Measurements from ENCODE around the gene NOX3.

NOX3 gene

DNA sequence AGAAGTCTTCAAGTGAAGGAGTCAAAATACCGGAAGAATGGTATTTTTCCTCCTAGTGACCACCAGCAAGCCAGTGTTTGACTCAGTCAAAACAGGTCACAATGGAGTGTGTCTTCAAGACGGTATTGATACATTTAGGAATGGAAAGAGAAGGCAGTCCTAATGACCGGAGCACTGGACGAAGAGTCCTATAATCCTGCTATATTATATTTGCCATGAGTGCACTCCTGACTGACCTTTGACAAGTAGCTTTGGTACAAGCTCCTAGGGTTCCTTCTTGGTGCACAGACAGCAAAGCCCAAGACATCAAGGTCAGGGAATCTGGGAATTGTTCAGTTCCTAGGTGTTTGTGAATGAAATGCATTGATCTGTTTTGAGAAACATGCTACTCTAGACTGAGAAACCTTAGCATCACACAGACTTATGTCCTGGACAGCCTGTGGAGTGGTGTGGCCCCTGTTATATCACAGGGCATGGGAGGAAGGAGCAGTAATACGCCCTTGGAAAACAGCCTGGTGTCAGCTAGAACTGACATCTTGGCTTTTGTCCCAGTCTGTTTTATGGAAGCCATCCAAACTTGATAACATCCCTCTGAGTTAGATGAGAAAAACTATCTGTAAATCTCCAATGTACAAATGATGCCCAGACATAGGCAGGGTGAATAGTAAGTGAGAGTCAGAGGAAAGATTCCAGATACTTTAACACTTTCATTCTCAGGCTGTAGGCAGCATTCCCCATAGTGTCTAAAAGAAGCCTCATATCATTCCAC, 18.5 kb downstream of the NOX3 start:
- Histone ChIP-seq H3K36me3 (ENCODE audit: control insufficient read depth in 1 of 2, insufficient read depth in 2 of 2, low read length in 2 of 2) (no peaks in the 10 kb centered on the region), H3K27ac (ENCODE audit: low read depth, low read length) (no peak overlapping the region), H3K9ac (ENCODE audit: low read depth in 1 of 2, low read length in 2 of 2) (no peak overlapping the region), H3K4me3 (ENCODE audit: low read depth in 1 of 2, low read length in 2 of 2) (no peak overlapping the region), H3K27me3 (ENCODE audit: control insufficient read depth in 1 of 2, insufficient read depth in 2 of 2, low read length in 2 of 2) (no peaks in the 10 kb centered on the region), H3K9me3 (ENCODE audit: control insufficient read depth in 1 of 2, low read length in 2 of 2) (no peaks in the 10 kb centered on the region), H3K4me1 (ENCODE audit: control insufficient read depth in 1 of 2, insufficient read depth in 2 of 2, low read length in 2 of 2) (peaks cover 0 to 3% of the 10 kb centered on the region in 2 donors)

- no peak overlapping the region for H3K27ac ChIP-seq (ENCODE audit: low read depth, low read length)
- peaks cover 0 to 3% of the 10 kb centered on the region in 2 donors for H3K4me1 ChIP-seq (ENCODE audit: control insufficient read depth in 1 of 2, insufficient read depth in 2 of 2, low read length in 2 of 2)
- no peaks in the 10 kb centered on the region for H3K9me3 ChIP-seq (ENCODE audit: control insufficient read depth in 1 of 2, low read length in 2 of 2)
- no peak overlapping the region for H3K9ac ChIP-seq (ENCODE audit: low read depth in 1 of 2, low read length in 2 of 2)
- H3K4me3 ChIP-seq (ENCODE audit: low read depth in 1 of 2, low read length in 2 of 2): no peak overlapping the region
- H3K36me3 ChIP-seq (ENCODE audit: control insufficient read depth in 1 of 2, insufficient read depth in 2 of 2, low read length in 2 of 2): no peaks in the 10 kb centered on the region
- no peaks in the 10 kb centered on the region for H3K27me3 ChIP-seq (ENCODE audit: control insufficient read depth in 1 of 2, insufficient read depth in 2 of 2, low read length in 2 of 2)
Observed at GRCh38 chr6:155434829-155435423, 20.7 kb downstream of the NOX3 start.

DNA sequence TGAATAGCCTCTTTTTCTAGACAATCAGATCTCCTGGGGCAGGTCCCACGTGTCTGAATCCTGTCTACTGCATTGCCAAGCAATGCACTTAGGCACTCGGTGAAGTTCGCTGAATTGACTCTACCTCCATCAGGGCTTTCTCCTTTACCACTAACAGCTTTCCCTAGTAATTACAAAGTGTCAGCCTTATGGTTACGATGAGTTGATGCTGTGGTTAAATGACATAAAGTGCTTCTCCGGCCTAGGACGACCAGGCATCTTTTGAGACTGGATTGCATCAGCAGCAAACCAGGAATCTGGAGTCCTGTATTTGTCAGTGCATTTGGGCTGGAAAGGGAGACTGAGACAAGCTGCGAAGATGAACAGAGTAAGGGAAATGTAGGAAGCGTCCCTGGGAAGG, 21.5 kb downstream of the NOX3 start:
- H3K4me3 ChIP-seq (ENCODE audit: low read depth in 1 of 2, low read length in 2 of 2): no peak overlapping the region

GRCh38 chr6:155432293-155432692, 23.3 kb downstream of the NOX3 start:
- no peaks in the 10 kb centered on the region for H3K36me3 ChIP-seq (ENCODE audit: control insufficient read depth in 1 of 2, insufficient read depth in 2 of 2, low read length in 2 of 2)
- no peaks in the 10 kb centered on the region for H3K9me3 ChIP-seq (ENCODE audit: control insufficient read depth in 1 of 2, low read length in 2 of 2)
- no peak overlapping the region for H3K9ac ChIP-seq (ENCODE audit: low read depth in 1 of 2, low read length in 2 of 2)
- no peak overlapping the region for H3K4me3 ChIP-seq (ENCODE audit: low read depth in 1 of 2, low read length in 2 of 2)
- peaks cover 0 to 2% of the 10 kb centered on the region in 2 donors for H3K4me1 ChIP-seq (ENCODE audit: control insufficient read depth in 1 of 2, insufficient read depth in 2 of 2, low read length in 2 of 2)
- H3K27me3 ChIP-seq (ENCODE audit: control insufficient read depth in 1 of 2, insufficient read depth in 2 of 2, low read length in 2 of 2): no peaks in the 10 kb centered on the region
- H3K27ac ChIP-seq (ENCODE audit: low read depth, low read length): no peak overlapping the region

More for the DNA sequence above, 21.5 kb downstream of the NOX3 start:
- H3K9me3 ChIP-seq (ENCODE audit: control insufficient read depth in 1 of 2, low read length in 2 of 2): no peaks in the 10 kb centered on the region
- H3K27me3 ChIP-seq (ENCODE audit: control insufficient read depth in 1 of 2, insufficient read depth in 2 of 2, low read length in 2 of 2): no peaks in the 10 kb centered on the region
- H3K36me3 ChIP-seq (ENCODE audit: control insufficient read depth in 1 of 2, insufficient read depth in 2 of 2, low read length in 2 of 2): no peaks in the 10 kb centered on the region
- peaks cover 0 to 3% of the 10 kb centered on the region in 2 donors for H3K4me1 ChIP-seq (ENCODE audit: control insufficient read depth in 1 of 2, insufficient read depth in 2 of 2, low read length in 2 of 2)
- no peak overlapping the region for H3K9ac ChIP-seq (ENCODE audit: low read depth in 1 of 2, low read length in 2 of 2)
- H3K27ac ChIP-seq (ENCODE audit: low read depth, low read length): no peak overlapping the region

GRCh38 chr6:155429321-155429893, 26.2 kb downstream of the NOX3 start:
- H3K4me3 ChIP-seq (ENCODE audit: low read depth in 1 of 2, low read length in 2 of 2): no peak overlapping the region
- H3K9ac ChIP-seq (ENCODE audit: low read depth in 1 of 2, low read length in 2 of 2): no peak overlapping the region
- H3K9me3 ChIP-seq (ENCODE audit: control insufficient read depth in 1 of 2, low read length in 2 of 2): no peaks in the 10 kb centered on the region
- H3K27ac ChIP-seq (ENCODE audit: low read depth, low read length): no peak overlapping the region
- H3K36me3 ChIP-seq (ENCODE audit: control insufficient read depth in 1 of 2, insufficient read depth in 2 of 2, low read length in 2 of 2): no peaks in the 10 kb centered on the region
- H3K4me1 ChIP-seq (ENCODE audit: control insufficient read depth in 1 of 2, insufficient read depth in 2 of 2, low read length in 2 of 2): no peaks in the 10 kb centered on the region
- H3K27me3 ChIP-seq (ENCODE audit: control insufficient read depth in 1 of 2, insufficient read depth in 2 of 2, low read length in 2 of 2): no peaks in the 10 kb centered on the region

- Histone ChIP-seq H3K9ac (ENCODE audit: low read depth in 1 of 2, low read length in 2 of 2) (no peak overlapping the region), H3K36me3 (ENCODE audit: control insufficient read depth in 1 of 2, insufficient read depth in 2 of 2, low read length in 2 of 2) (no peaks in the 10 kb centered on the region), H3K27me3 (ENCODE audit: control insufficient read depth in 1 of 2, insufficient read depth in 2 of 2, low read length in 2 of 2) (no peaks in the 10 kb centered on the region), H3K4me1 (ENCODE audit: control insufficient read depth in 1 of 2, insufficient read depth in 2 of 2, low read length in 2 of 2) (no peaks in the 10 kb centered on the region), H3K4me3 (ENCODE audit: low read depth in 1 of 2, low read length in 2 of 2) (no peak overlapping the region), H3K9me3 (ENCODE audit: control insufficient read depth in 1 of 2, low read length in 2 of 2) (no peaks in the 10 kb centered on the region), H3K27ac (ENCODE audit: low read depth, low read length) (no peak overlapping the region)
Observed at GRCh38 chr6:155426408-155426945, 29.2 kb downstream of the NOX3 start.

DNA sequence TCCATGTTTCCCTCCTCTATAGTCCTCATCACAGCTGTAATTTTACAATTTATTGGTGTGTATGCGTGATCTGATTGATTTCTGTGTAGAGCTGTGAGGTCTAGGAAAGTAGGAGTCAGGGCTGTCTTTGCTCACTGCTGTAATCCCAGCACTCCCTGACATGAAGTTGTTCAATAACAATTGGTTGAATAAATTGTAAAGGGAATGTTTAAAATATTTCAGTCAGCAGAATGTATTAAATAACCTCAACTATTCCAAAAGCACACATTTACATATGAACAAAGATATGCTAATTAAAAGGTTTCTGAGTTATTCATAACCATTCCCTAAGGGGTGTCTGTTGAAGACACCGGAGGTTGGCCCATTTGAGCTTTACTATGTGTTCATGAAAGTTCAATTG, 31.5 kb downstream of the NOX3 start:
- H3K36me3 ChIP-seq (ENCODE audit: control insufficient read depth in 1 of 2, insufficient read depth in 2 of 2, low read length in 2 of 2): no peaks in the 10 kb centered on the region
- no peaks in the 10 kb centered on the region for H3K4me1 ChIP-seq (ENCODE audit: control insufficient read depth in 1 of 2, insufficient read depth in 2 of 2, low read length in 2 of 2)
- H3K4me3 ChIP-seq (ENCODE audit: low read depth in 1 of 2, low read length in 2 of 2): no peak overlapping the region
- H3K27ac ChIP-seq (ENCODE audit: low read depth, low read length): no peak overlapping the region
- H3K9ac ChIP-seq (ENCODE audit: low read depth in 1 of 2, low read length in 2 of 2): no peak overlapping the region
- no peaks in the 10 kb centered on the region for H3K9me3 ChIP-seq (ENCODE audit: control insufficient read depth in 1 of 2, low read length in 2 of 2)
- no peaks in the 10 kb centered on the region for H3K27me3 ChIP-seq (ENCODE audit: control insufficient read depth in 1 of 2, insufficient read depth in 2 of 2, low read length in 2 of 2)

- H3K9me3 ChIP-seq (ENCODE audit: control insufficient read depth in 1 of 2, low read length in 2 of 2): no peaks in the 10 kb centered on the region
- H3K27me3 ChIP-seq (ENCODE audit: control insufficient read depth in 1 of 2, insufficient read depth in 2 of 2, low read length in 2 of 2): no peaks in the 10 kb centered on the region
- no peak overlapping the region for H3K4me3 ChIP-seq (ENCODE audit: low read depth in 1 of 2, low read length in 2 of 2)
- no peak overlapping the region for H3K9ac ChIP-seq (ENCODE audit: low read depth in 1 of 2, low read length in 2 of 2)
- no peaks in the 10 kb centered on the region for H3K4me1 ChIP-seq (ENCODE audit: control insufficient read depth in 1 of 2, insufficient read depth in 2 of 2, low read length in 2 of 2)
- H3K27ac ChIP-seq (ENCODE audit: low read depth, low read length): no peak overlapping the region
- no peaks in the 10 kb centered on the region for H3K36me3 ChIP-seq (ENCODE audit: control insufficient read depth in 1 of 2, insufficient read depth in 2 of 2, low read length in 2 of 2)
Observed at GRCh38 chr6:155422635-155423034, 33.0 kb downstream of the NOX3 start.

DNA sequence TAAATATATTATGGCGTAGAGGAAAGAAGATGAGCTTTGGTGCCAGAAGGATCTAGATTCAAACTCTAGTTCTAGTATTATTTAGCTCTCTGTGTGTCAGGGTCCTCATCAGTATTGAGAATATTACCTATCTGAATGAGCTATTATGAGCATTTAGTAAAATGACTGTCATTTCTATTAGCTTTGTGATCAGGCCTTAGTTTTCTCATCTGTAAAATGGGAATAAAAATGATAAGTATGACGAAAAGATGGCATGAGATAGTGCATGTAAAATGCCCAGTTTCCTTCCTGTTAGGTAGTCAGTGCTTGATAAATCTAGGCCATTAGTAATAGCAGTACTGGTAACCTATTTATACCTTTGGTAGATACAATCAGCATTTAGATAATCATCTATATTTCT, 35.1 kb downstream of the NOX3 start:
- no peak overlapping the region for H3K9ac ChIP-seq (ENCODE audit: low read depth in 1 of 2, low read length in 2 of 2)
- H3K9me3 ChIP-seq (ENCODE audit: control insufficient read depth in 1 of 2, low read length in 2 of 2): no peaks in the 10 kb centered on the region
- no peaks in the 10 kb centered on the region for H3K36me3 ChIP-seq (ENCODE audit: control insufficient read depth in 1 of 2, insufficient read depth in 2 of 2, low read length in 2 of 2)
- H3K4me1 ChIP-seq (ENCODE audit: control insufficient read depth in 1 of 2, insufficient read depth in 2 of 2, low read length in 2 of 2): no peaks in the 10 kb centered on the region
- H3K4me3 ChIP-seq (ENCODE audit: low read depth in 1 of 2, low read length in 2 of 2): no peak overlapping the region
- H3K27me3 ChIP-seq (ENCODE audit: control insufficient read depth in 1 of 2, insufficient read depth in 2 of 2, low read length in 2 of 2): no peaks in the 10 kb centered on the region
- H3K27ac ChIP-seq (ENCODE audit: low read depth, low read length): no peak overlapping the region

- H3K4me3 ChIP-seq (ENCODE audit: low read depth in 1 of 2, low read length in 2 of 2): no peak overlapping the region
- H3K36me3 ChIP-seq (ENCODE audit: control insufficient read depth in 1 of 2, insufficient read depth in 2 of 2, low read length in 2 of 2): no peaks in the 10 kb centered on the region
- H3K9me3 ChIP-seq (ENCODE audit: control insufficient read depth in 1 of 2, low read length in 2 of 2): no peaks in the 10 kb centered on the region
- H3K9ac ChIP-seq (ENCODE audit: low read depth in 1 of 2, low read length in 2 of 2): no peak overlapping the region
- H3K27ac ChIP-seq (ENCODE audit: low read depth, low read length): no peak overlapping the region
- H3K4me1 ChIP-seq (ENCODE audit: control insufficient read depth in 1 of 2, insufficient read depth in 2 of 2, low read length in 2 of 2): no peaks in the 10 kb centered on the region
- H3K27me3 ChIP-seq (ENCODE audit: control insufficient read depth in 1 of 2, insufficient read depth in 2 of 2, low read length in 2 of 2): no peaks in the 10 kb centered on the region
Observed at GRCh38 chr6:155419161-155419560, 36.5 kb downstream of the NOX3 start.

All from duodenal mucosa (tissue), 2 donors.